IMR-90 (cell line): Measurements from ENCODE around the gene TTC28.

Source experiments
- CEBPB ChIP-seq: IDR thresholded peaks from 2 replicates; pipeline ENCODE4 v1.6.1; 2012; ENCODE audit warnings: low read depth, low read length, improper control_type of control experiment
- NFE2L2 ChIP-seq: fragments of 150-350 bp; IDR thresholded peaks from 2 replicates; pipeline ENCODE4 v1.6.1; 2016; ENCODE audit warnings: low read depth, mild to moderate bottlenecking, low read length
- POLR2A ChIP-seq: IDR thresholded peaks from 2 replicates; pipeline ENCODE4 v1.6.1; 2012; ENCODE audit warnings: mild to moderate bottlenecking, low read depth, low read length
- RAD21 ChIP-seq: IDR thresholded peaks from 2 replicates; pipeline ENCODE4 v1.6.1; 2012; ENCODE audit warnings: low read length, improper control_type of control experiment
- RCOR1 ChIP-seq: IDR thresholded peaks from 2 replicates; pipeline ENCODE4 v1.6.1; 2012; ENCODE audit warnings: mild to moderate bottlenecking, low read length, improper control_type of control experiment; ENCODE audit not compliant: insufficient replicate concordance
- RFX5 ChIP-seq: IDR thresholded peaks from 2 replicates; pipeline ENCODE4 v1.8.0; 2012; ENCODE audit warnings: low read depth, mild to moderate bottlenecking, low read length, moderate library complexity
- TF ChIP-seq, protein P1 (sequence below): conservative IDR thresholded peaks from 2 replicates; pipeline ENCODE4 v1.5.1; 2012; ENCODE audit warnings: mild to moderate bottlenecking, low read depth, low read length, improper control_type of control experiment

- no peak for TF ChIP-seq NFE2L2
- TF ChIP-seq, protein P1, sequence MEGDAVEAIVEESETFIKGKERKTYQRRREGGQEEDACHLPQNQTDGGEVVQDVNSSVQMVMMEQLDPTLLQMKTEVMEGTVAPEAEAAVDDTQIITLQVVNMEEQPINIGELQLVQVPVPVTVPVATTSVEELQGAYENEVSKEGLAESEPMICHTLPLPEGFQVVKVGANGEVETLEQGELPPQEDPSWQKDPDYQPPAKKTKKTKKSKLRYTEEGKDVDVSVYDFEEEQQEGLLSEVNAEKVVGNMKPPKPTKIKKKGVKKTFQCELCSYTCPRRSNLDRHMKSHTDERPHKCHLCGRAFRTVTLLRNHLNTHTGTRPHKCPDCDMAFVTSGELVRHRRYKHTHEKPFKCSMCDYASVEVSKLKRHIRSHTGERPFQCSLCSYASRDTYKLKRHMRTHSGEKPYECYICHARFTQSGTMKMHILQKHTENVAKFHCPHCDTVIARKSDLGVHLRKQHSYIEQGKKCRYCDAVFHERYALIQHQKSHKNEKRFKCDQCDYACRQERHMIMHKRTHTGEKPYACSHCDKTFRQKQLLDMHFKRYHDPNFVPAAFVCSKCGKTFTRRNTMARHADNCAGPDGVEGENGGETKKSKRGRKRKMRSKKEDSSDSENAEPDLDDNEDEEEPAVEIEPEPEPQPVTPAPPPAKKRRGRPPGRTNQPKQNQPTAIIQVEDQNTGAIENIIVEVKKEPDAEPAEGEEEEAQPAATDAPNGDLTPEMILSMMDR = no peak
- no peak for TF ChIP-seq RCOR1
- TF ChIP-seq RAD21 = no peak
- no peak for TF ChIP-seq CEBPB
- no peak for TF ChIP-seq POLR2A
- TF ChIP-seq RFX5 = no peak
Measured at GRCh38 chr22:28237112-28237511, 442.5 kb downstream of the TTC28 start.
